Activated T-cell treated with anti-CD3 and anti-CD28 coated beads, Interleukin-2, amount 50 U/mL, for 72 hours (primary cell): ENCODE results near the gene SHCBP1L. TPM values are rescaled to one million over a fixed set of nuclear protein-coding genes. Genes with fewer than 3 reads are reported as not detected.
A peak's percentile ranks its signal among the peaks of the same experiment; 100 is the strongest.
"Not testable (repeated sequence)": the region's sequence is repeated elsewhere in the genome, so short reads cannot be mapped to it uniquely, and the experiment has no call there.

Experiments
- ATAC-seq, 2 donors: fragments of 150-1000 bp; cut with Tn5 transposase; replicated peaks in 1 of 2; 2 replicates each; pipeline ENCODE4 v1.10.0; 2021; ENCODE audit warnings: moderate library complexity in 2 of 2, mild to moderate bottlenecking in 1 of 2
- DNase-seq, 2 donors: peaks; one replicate each; pipeline ENCODE4 v3.0.0; 2021 to 2022; ENCODE audit warnings: mixed read lengths in 1 of 2
- H3K27ac Mint-ChIP-seq: one replicate; pipeline ENCODE4 v1.8.0; 2022; ENCODE audit warnings: mild to moderate bottlenecking, moderate library complexity, mixed read lengths
- H3K27me3 Mint-ChIP-seq: one replicate; pipeline ENCODE4 v1.8.0; 2022; ENCODE audit warnings: low read depth, mixed read lengths
- H3K36me3 Mint-ChIP-seq, 2 donors: one replicate each; pipeline ENCODE4 v1.8.0; 2022; ENCODE audit warnings: mixed read lengths in 2 of 2, mild to moderate bottlenecking in 1 of 2; ENCODE audit not compliant: insufficient read depth in 2 of 2
- H3K4me1 Mint-ChIP-seq: one replicate; pipeline ENCODE4 v1.8.0; 2022; ENCODE audit warnings: low read depth, mixed read lengths
- H3K4me3 Mint-ChIP-seq, 2 donors: one replicate each; pipeline ENCODE4 v1.8.0; 2022; ENCODE audit warnings: mild to moderate bottlenecking in 2 of 2, mixed read lengths in 2 of 2, moderate library complexity in 2 of 2
- H3K9me3 Mint-ChIP-seq, 2 donors: one replicate each; pipeline ENCODE4 v1.8.0; 2022; ENCODE audit warnings: mixed read lengths in 2 of 2
- total RNA-seq, 2 donors: library from RNA; stranded (reverse); gene quantifications; one replicate each; pipeline ENCODE4 v1.2.3, GENCODE V29; 2022

SHCBP1L gene
- total RNA-seq, 2 donors from 2014 or later, result not detected

GRCh38 chr1:182905321-182905720 lies 47.6 kb downstream of the SHCBP1L start:
- Mint-ChIP-seq H3K4me1 (no peaks in the 10 kb centered on the region), H3K27ac (no peak overlapping the region), H3K27me3 (peaks cover 8% of the 10 kb centered on the region), H3K36me3 (no peaks in the 10 kb centered on the region), H3K9me3 (no peaks in the 10 kb centered on the region), H3K4me3 (no peak overlapping the region)
- ATAC-seq, result no peak
- DNase-seq, result no peak

- DNase-seq, H3K36me3 Mint-ChIP-seq, ATAC-seq, H3K4me1 Mint-ChIP-seq, H3K27me3 Mint-ChIP-seq, H3K4me3 Mint-ChIP-seq, H3K27ac Mint-ChIP-seq, H3K9me3 Mint-ChIP-seq: not testable (repeated sequence)
Measured at GRCh38 chr1:182901946-182902345, 51.0 kb downstream of the SHCBP1L start.

- Mint-ChIP-seq H3K9me3 (peaks cover 0 to 10% of the 10 kb centered on the region in 2 donors), H3K27me3 (no peaks in the 10 kb centered on the region), H3K36me3 (peaks cover 5 to 7% of the 10 kb centered on the region in 2 donors), H3K4me3 (no peak overlapping the region), H3K4me1 (peaks cover 6% of the 10 kb centered on the region), H3K27ac (no peak overlapping the region)
- DNase-seq (no peak), ATAC-seq (no peak)
Measured at GRCh38 chr1:182897696-182898095, 55.3 kb downstream of the SHCBP1L start.

- Mint-ChIP-seq H3K9me3 (peaks cover 0 to 10% of the 10 kb centered on the region in 2 donors), H3K4me3 (no peak overlapping the region), H3K4me1 (peaks cover 25% of the 10 kb centered on the region), H3K36me3 (peaks cover 18 to 29% of the 10 kb centered on the region in 2 donors), H3K27ac (no peak overlapping the region), H3K27me3 (no peaks in the 10 kb centered on the region)
- no peak for DNase-seq
- ATAC-seq, result no peak
Measured at GRCh38 chr1:182890927-182891610, 61.9 kb downstream of the SHCBP1L start.

GRCh38 chr1:182889997-182890396 lies 63.0 kb downstream of the SHCBP1L start:
- Mint-ChIP-seq H3K27ac (no peak overlapping the region), H3K4me3 (no peak overlapping the region), H3K36me3 (peaks cover 25 to 37% of the 10 kb centered on the region in 2 donors), H3K4me1 (peaks cover 30% of the 10 kb centered on the region), H3K27me3 (no peaks in the 10 kb centered on the region), H3K9me3 (peaks cover 2 to 10% of the 10 kb centered on the region in 2 donors)
- ATAC-seq, result peak; percentile 73 to 76
- DNase-seq, result peak; percentile 24 to 32

GRCh38 chr1:182888736-182889531 lies 64.0 kb downstream of the SHCBP1L start:
- H3K4me1 Mint-ChIP-seq, result peaks cover 30% of the 10 kb centered on the region
- H3K36me3 Mint-ChIP-seq, result peaks cover 24 to 37% of the 10 kb centered on the region in 2 donors
- no peak for DNase-seq
- no peaks in the 10 kb centered on the region for H3K27me3 Mint-ChIP-seq
- ATAC-seq, result no peak
- peak overlapping the region; percentile 21 for H3K27ac Mint-ChIP-seq
- peaks cover 2 to 3% of the 10 kb centered on the region in 2 donors for H3K9me3 Mint-ChIP-seq
- H3K4me3 Mint-ChIP-seq, result no peak overlapping the region

GRCh38 chr1:182886985-182887384 lies 66.0 kb downstream of the SHCBP1L start:
- Mint-ChIP-seq H3K9me3 (peaks cover 0 to 2% of the 10 kb centered on the region in 2 donors), H3K27me3 (no peaks in the 10 kb centered on the region), H3K27ac (no peak overlapping the region), H3K4me3 (no peak overlapping the region), H3K4me1 (peaks cover 24% of the 10 kb centered on the region), H3K36me3 (peaks cover 24 to 49% of the 10 kb centered on the region in 2 donors)
- ATAC-seq (no peak), DNase-seq (no peak)

- DNase-seq (no peak), ATAC-seq (no peak)
- Mint-ChIP-seq H3K27me3 (no peaks in the 10 kb centered on the region), H3K4me1 (peaks cover 24% of the 10 kb centered on the region), H3K9me3 (peaks cover 0 to 2% of the 10 kb centered on the region in 2 donors), H3K36me3 (peaks cover 24 to 63% of the 10 kb centered on the region in 2 donors), H3K4me3 (no peak overlapping the region), H3K27ac (no peak overlapping the region)
Measured at GRCh38 chr1:182885591-182885990, 67.4 kb downstream of the SHCBP1L start.

- H3K27ac Mint-ChIP-seq, result no peak overlapping the region
- H3K4me3 Mint-ChIP-seq, result no peak overlapping the region
- no peaks in the 10 kb centered on the region for H3K27me3 Mint-ChIP-seq
- H3K4me1 Mint-ChIP-seq, result peaks cover 18% of the 10 kb centered on the region
- peaks cover 24 to 70% of the 10 kb centered on the region in 2 donors for H3K36me3 Mint-ChIP-seq
- no peak for ATAC-seq
- peaks cover 0 to 2% of the 10 kb centered on the region in 2 donors for H3K9me3 Mint-ChIP-seq
- DNase-seq, result no peak
Measured at GRCh38 chr1:182884872-182885271, 68.1 kb downstream of the SHCBP1L start.

GRCh38 chr1:182877842-182878241 lies 75.1 kb downstream of the SHCBP1L start:
- no peaks in the 10 kb centered on the region for H3K9me3 Mint-ChIP-seq
- peaks cover 22 to 84% of the 10 kb centered on the region in 2 donors for H3K36me3 Mint-ChIP-seq
- H3K27me3 Mint-ChIP-seq, result no peaks in the 10 kb centered on the region
- ATAC-seq (peak; percentile 68 to 69), DNase-seq (peak in 1 of 2 donors; percentile 27)
- peaks cover 33% of the 10 kb centered on the region for H3K4me1 Mint-ChIP-seq
- H3K4me3 Mint-ChIP-seq, result no peak overlapping the region
- peak overlapping the region; percentile 87 for H3K27ac Mint-ChIP-seq

- H3K36me3 Mint-ChIP-seq, result peaks cover 21 to 83% of the 10 kb centered on the region in 2 donors
- ATAC-seq, result no peak
- no peak overlapping the region for H3K4me3 Mint-ChIP-seq
- H3K9me3 Mint-ChIP-seq, result no peaks in the 10 kb centered on the region
- DNase-seq, result no peak
- H3K27me3 Mint-ChIP-seq, result no peaks in the 10 kb centered on the region
- H3K4me1 Mint-ChIP-seq, result peaks cover 34% of the 10 kb centered on the region
- H3K27ac Mint-ChIP-seq, result peak overlapping the region; percentile 87
Measured at GRCh38 chr1:182877331-182877730, 75.6 kb downstream of the SHCBP1L start.

- peaks cover 40% of the 10 kb centered on the region for H3K4me1 Mint-ChIP-seq
- DNase-seq, result no peak
- no peaks in the 10 kb centered on the region for H3K9me3 Mint-ChIP-seq
- H3K27me3 Mint-ChIP-seq, result no peaks in the 10 kb centered on the region
- peak overlapping the region; percentile 60 for H3K27ac Mint-ChIP-seq
- H3K4me3 Mint-ChIP-seq, result no peak overlapping the region
- no peak for ATAC-seq
- H3K36me3 Mint-ChIP-seq, result peaks cover 20 to 82% of the 10 kb centered on the region in 2 donors
Measured at GRCh38 chr1:182875889-182876288, 77.1 kb downstream of the SHCBP1L start.

- Mint-ChIP-seq H3K9me3 (no peaks in the 10 kb centered on the region), H3K27ac (peak overlapping the region; percentile 16), H3K27me3 (no peaks in the 10 kb centered on the region), H3K4me3 (no peak overlapping the region), H3K4me1 (peaks cover 41% of the 10 kb centered on the region), H3K36me3 (peaks cover 16 to 70% of the 10 kb centered on the region in 2 donors)
- no peak for DNase-seq
- ATAC-seq, result no peak
Measured at GRCh38 chr1:182872881-182873280, 80.1 kb downstream of the SHCBP1L start.
